Keratinocyte (primary cell): ENCODE results near the gene TTC28. TPM values are rescaled to one million over a fixed set of nuclear protein-coding genes. Genes with fewer than 3 reads are reported as not detected.

Experiments
- DNase-seq: peaks from one replicate; pipeline ENCODE4 v3.0.0-alpha.2; 2011; ENCODE audit warnings: low read depth, missing footprints, low spot score
- FAIRE-seq: peaks from 2 replicates; lab custom pipeline; 2011; peaks lifted over from hg19 to GRCh38; lab: Jason Lieb, UNC
- H2AFZ ChIP-seq: 2 replicates; pipeline ENCODE4 v1.6.0; 2012; ENCODE audit warnings: low read length, control low read depth, inconsistent platforms; ENCODE audit not compliant: control insufficient read depth
- H3K27ac ChIP-seq: 2 replicates; pipeline ENCODE4 v1.5.1; 2011; ENCODE audit warnings: low read length; ENCODE audit not compliant: control insufficient read depth, insufficient read depth
- H3K27me3 ChIP-seq: 3 replicates; pipeline ENCODE4 v1.6.0; 2011; ENCODE audit warnings: low read length; ENCODE audit not compliant: control insufficient read depth, insufficient read depth; ENCODE audit errors: extremely low read depth
- H3K36me3 ChIP-seq, 2 experiments: 2 replicates in 1 of 2; 3 replicates in 1 of 2; pipeline ENCODE4 v1.5.1; 2011; ENCODE audit warnings: low read length in 2 of 2, mild to moderate bottlenecking in 1 of 2; ENCODE audit not compliant: control insufficient read depth in 2 of 2, insufficient read depth in 2 of 2; ENCODE audit errors: extremely low read depth in 1 of 2
- H3K4me1 ChIP-seq: 3 replicates; pipeline ENCODE4 v1.5.1; 2011; ENCODE audit warnings: low read length; ENCODE audit not compliant: control insufficient read depth, insufficient read depth; ENCODE audit errors: extremely low read depth
- H3K4me2 ChIP-seq: 3 replicates; pipeline ENCODE4 v1.6.0; 2011; ENCODE audit warnings: low read depth, low read length; ENCODE audit not compliant: control insufficient read depth, insufficient read depth; ENCODE audit errors: extremely low read depth
- H3K4me3 ChIP-seq, 3 experiments: fragments of 200-600 bp in 1 of 3; sonication (generic) in 1 of 3; 2 replicates in 2 of 3; 3 replicates in 1 of 3; pipeline ENCODE4 v1.5.1; 2011 to 2016; ENCODE audit warnings: low read length in 3 of 3, mild to moderate bottlenecking in 3 of 3, control low read depth in 2 of 3, inconsistent platforms in 1 of 3, low read depth in 1 of 3, mixed read lengths in 1 of 3, mixed run types in 1 of 3, moderate library complexity in 1 of 3; ENCODE audit not compliant: control insufficient read depth in 2 of 3, insufficient read depth in 2 of 3; ENCODE audit errors: extremely low read depth in 1 of 3
- H3K79me2 ChIP-seq: 2 replicates; pipeline ENCODE4 v1.6.0; 2012; ENCODE audit warnings: low read length; ENCODE audit not compliant: control insufficient read depth, insufficient read depth
- H3K9ac ChIP-seq: 3 replicates; pipeline ENCODE4 v1.6.0; 2011; ENCODE audit warnings: low read length; ENCODE audit not compliant: control insufficient read depth, insufficient read depth; ENCODE audit errors: extremely low read depth
- H3K9me1 ChIP-seq: 3 replicates; pipeline ENCODE4 v1.6.0; 2011; ENCODE audit warnings: low read length; ENCODE audit not compliant: control insufficient read depth, insufficient read depth; ENCODE audit errors: extremely low read depth
- H3K9me3 ChIP-seq: 2 replicates; pipeline ENCODE4 v1.5.1; 2012; ENCODE audit warnings: low read depth, low read length; ENCODE audit not compliant: control insufficient read depth
- H4K20me1 ChIP-seq: 3 replicates; pipeline ENCODE4 v1.6.0; 2011; ENCODE audit warnings: low read length; ENCODE audit not compliant: control insufficient read depth, insufficient read depth; ENCODE audit errors: extremely low read depth
- CTCF ChIP-seq, 3 experiments: IDR thresholded peaks in 1 of 3; conservative IDR thresholded peaks in 1 of 3; optimal IDR thresholded peaks in 1 of 3; 2 replicates in 2 of 3; 3 replicates in 1 of 3; pipeline versions ENCODE3 to v1.5.1; 2011; ENCODE audit warnings: low read length in 3 of 3, mild to moderate bottlenecking in 3 of 3, moderate library complexity in 2 of 3, control low read depth in 1 of 3, inconsistent platforms in 1 of 3; ENCODE audit not compliant: insufficient read depth in 2 of 3; ENCODE audit errors: extremely low read depth in 1 of 3
- EZH2 ChIP-seq: IDR thresholded peaks from one replicate; pipeline ENCODE4 v1.6.1; 2012; ENCODE audit warnings: inconsistent platforms, mild to moderate bottlenecking, low read length, moderate library complexity
- dilution Hi-C: fragments of 300-500 bp; cut with MboI; formaldehyde crosslinking; loops from one replicate; pipeline ENCODE4 v1.7.0; 2020; ENCODE audit warnings: low sequenced_read_pairs; ENCODE audit not compliant: extremely low pct_ligation_motif_present
- polyA plus RNA-seq, 5 experiments: library from polyadenylated mRNA; depleted of rRNA in 3 of 5; stranded (reverse) in 3 of 5; stranded (forward) in 1 of 5; unstranded in 1 of 5; fragments of >200 nt; gene quantifications; 1 replicate in 1 of 5; 2 replicates in 3 of 5; 3 replicates in 1 of 5; pipeline versions ENCODE4 v1.2.1 to v1.2.3, GENCODE V29; 2011 to 2012; ENCODE audit warnings: missing spikeins in 2 of 5, low read depth in 1 of 5, low replicate concordance in 1 of 5

The TTC28 gene
- polyA plus RNA-seq, 1 donor (not counting 4 experiments of a cell fraction or from before 2014, with no cell fraction given) = 0.66 TPM

- H3K9me1 ChIP-seq = no peaks in the 10 kb centered on the region
- no peaks in the 10 kb centered on the region for H3K9me3 ChIP-seq
- H3K36me3 ChIP-seq = no peaks in the 10 kb centered on the region
- no peak overlapping the region for H3K9ac ChIP-seq
- H3K27me3 ChIP-seq = no peaks in the 10 kb centered on the region
- no peak for FAIRE-seq
- H3K4me2 ChIP-seq = no peak overlapping the region
- no peaks in the 10 kb centered on the region for H3K79me2 ChIP-seq
- dilution Hi-C loops = no loop called here
- H3K4me1 ChIP-seq = no peaks in the 10 kb centered on the region
- H3K4me3 ChIP-seq = no peak overlapping the region
- H4K20me1 ChIP-seq = no peaks in the 10 kb centered on the region
- no peak overlapping the region for H2AFZ ChIP-seq
- no peak for TF ChIP-seq EZH2
- no peak for TF ChIP-seq CTCF (optimal IDR thresholded peaks at IDR 0.05 in 1 of 3, IDR thresholded peaks at IDR 0.05 in 1 of 3, conservative IDR thresholded peaks at IDR 0.05 in 1 of 3; ENCODE audit: extremely low read depth in 1 of 3, insufficient read depth in 2 of 3, low read length in 3 of 3)
- H3K27ac ChIP-seq = no peak overlapping the region
- no peak for DNase-seq
Observed at GRCh38 chr22:28375761-28376534, 303.7 kb downstream of the TTC28 start.

GRCh38 chr22:28373831-28374230 is 305.8 kb downstream of the TTC28 start:
- H3K27me3 ChIP-seq = no peaks in the 10 kb centered on the region
- no peak overlapping the region for H3K27ac ChIP-seq
- H4K20me1 ChIP-seq = no peaks in the 10 kb centered on the region
- DNase-seq (no peak), FAIRE-seq (no peak)
- H3K79me2 ChIP-seq = no peaks in the 10 kb centered on the region
- no peak for TF ChIP-seq EZH2
- TF ChIP-seq CTCF (optimal IDR thresholded peaks at IDR 0.05 in 1 of 3, IDR thresholded peaks at IDR 0.05 in 1 of 3, conservative IDR thresholded peaks at IDR 0.05 in 1 of 3; ENCODE audit: extremely low read depth in 1 of 3, insufficient read depth in 2 of 3, low read length in 3 of 3) = no peak
- no peaks in the 10 kb centered on the region for H3K36me3 ChIP-seq
- dilution Hi-C loops = no loop called here
- H3K4me2 ChIP-seq = no peak overlapping the region
- peaks cover 2% of the 10 kb centered on the region for H3K4me1 ChIP-seq
- H3K4me3 ChIP-seq = no peak overlapping the region
- no peak overlapping the region for H2AFZ ChIP-seq
- H3K9me3 ChIP-seq = no peaks in the 10 kb centered on the region
- no peak overlapping the region for H3K9ac ChIP-seq
- H3K9me1 ChIP-seq = no peaks in the 10 kb centered on the region
